Stimulated activated CD8-positive, alpha-beta memory T cell treated with anti-CD3 and anti-CD28 coated beads, Interleukin-15, amount 100 ng/mL, for 1 hour (primary cell): ENCODE measurements around the gene ZNF385A.

Experiments used
- DNase-seq: peaks from one replicate; pipeline ENCODE4 v3.0.0-alpha.2; 2020; ENCODE audit warnings: low read depth

Gene ZNF385A

DNA sequence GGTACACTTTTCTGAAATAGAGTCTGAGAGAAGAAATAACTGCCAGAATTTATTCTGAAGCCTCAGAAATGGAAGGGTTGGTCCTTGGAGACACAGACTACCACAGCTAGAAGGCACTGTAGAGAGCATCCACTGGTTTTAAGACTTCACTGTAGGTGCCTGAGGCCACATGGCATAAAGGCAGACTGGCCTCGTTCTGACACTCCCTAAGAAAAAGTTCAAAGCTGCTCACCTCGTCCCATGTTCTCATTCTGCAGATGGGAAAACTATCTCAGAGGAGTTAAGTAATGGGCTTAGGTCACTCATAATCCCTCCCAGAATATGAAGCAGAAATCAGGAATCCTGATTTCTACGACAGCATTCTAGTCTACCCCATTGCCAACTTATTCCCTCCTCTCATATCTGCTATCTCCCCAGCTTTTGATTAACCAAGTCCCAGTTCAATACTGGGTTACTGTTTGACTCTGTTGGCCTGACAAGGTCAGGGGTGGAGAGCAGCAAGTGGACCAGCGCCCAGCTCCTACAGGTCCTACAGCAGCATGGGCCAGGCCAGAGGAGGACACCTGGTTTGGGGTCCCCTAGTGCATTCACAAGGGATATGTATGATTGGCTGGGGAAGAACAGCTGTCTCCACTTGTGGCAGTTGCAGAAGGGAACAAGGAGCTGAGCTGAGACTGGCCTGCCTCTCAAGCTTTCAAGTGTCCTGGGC, 30.8 kb upstream of the ZNF385A start:
- no peak for DNase-seq

DNA sequence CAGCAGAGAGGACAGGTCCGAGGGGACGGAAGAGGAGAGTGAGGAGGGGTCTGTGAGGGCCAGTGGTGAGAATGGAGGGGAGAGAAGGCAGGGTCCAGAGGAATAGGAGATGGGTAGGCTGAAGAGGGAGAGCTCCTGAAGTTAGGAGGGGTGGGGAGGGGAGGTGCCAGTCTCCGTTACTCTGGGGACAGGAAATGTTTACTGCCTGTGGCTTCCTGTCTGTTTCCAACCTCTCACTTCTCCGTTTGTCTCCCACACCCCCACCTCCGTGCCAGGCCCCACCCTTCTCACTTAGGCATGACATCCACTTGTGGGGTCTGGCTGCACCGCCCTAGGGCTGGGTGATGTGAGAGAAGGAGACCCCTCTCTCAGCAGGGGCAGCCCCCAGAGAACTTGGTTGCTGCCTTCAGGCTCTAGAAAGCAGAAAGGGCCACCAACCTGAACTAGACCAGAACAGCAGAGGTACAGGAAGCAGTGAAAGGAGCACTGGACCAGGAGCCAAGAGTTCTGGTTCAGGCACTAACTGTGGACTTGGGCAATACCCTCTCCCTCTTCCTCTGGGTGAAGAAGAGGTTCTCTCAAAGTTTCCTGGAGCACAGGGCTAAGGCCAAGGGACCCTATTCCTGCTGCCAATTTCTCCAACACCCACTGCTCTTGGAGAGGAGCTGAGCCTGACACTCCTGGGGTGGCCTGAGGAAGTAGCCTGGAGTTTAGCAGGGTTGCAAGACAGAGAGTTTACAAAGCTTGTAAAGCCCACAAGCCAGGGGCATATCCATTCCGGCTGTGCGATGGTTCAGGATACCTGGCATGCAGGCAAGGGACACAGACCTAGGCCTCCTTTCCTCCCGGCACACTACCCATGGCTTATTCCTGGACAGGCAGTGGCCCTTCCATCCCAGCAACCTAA, 29.0 kb upstream of the ZNF385A start:
- peak; percentile 66 for DNase-seq

DNA sequence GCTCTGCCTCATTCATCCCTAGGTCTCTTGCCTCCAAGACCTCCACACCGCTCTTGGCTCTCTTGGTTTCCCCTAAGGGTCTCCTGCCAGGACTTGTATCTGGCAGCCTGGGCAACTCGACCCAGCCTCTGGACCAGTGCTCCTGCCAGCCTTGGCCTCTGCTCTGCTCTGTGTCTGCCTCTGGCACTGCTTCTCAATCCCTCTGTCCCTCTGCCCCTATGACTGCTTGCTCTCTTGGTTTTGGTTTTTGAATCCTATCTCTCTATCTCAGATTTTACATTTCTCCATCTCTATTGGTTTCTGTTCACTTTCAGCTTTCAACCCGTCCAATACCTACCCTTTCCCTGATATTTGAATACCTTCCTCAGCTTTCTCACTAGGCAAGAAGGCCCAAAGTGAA, 28.3 kb upstream of the ZNF385A start:
- DNase-seq = no peak

- no peak for DNase-seq
These were observed 27.8 kb upstream of the ZNF385A start for GRCh38 chr12:54412348-54412747.

DNA sequence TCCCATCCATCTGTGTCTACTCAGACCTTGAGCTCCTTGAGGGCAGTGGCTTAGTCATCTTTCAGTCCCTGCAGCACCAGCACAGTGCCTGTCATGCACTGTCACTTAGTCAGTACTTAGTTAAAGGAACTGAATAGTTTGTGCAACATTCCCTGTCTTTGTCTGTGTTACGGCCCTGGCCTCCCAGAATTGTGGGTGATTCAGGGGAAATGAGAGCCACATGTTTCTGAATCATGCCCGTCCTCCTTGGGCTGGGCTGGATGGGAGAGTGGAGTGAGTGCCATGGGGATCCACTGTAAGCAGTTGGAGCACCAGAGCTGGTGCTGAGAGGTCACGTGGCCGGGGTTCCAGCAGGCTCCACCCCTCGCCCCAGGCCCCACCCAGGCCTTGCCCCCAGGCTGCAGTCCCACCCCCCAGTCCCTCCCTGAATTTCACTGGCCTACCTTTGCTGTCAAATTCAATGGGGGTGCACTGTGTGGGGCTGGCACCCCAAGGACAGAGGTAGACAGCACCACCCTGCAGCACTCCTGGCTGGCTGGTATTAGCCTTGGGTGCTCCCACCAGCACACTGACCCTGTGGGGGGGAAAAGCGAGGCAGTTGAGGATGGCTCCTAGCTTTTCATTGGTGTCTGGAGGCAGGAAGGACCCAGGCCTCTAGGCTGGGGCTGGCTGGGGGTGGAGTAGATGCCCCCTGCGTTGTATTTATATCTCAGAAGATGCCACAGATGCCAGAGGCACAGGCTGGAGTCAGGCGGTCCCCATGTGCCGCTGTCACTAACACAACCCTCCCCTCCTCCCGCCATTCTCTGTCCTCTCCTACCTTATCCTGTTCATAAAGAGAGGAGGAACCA, 27.1 kb upstream of the ZNF385A start:
- no peak for DNase-seq

DNA sequence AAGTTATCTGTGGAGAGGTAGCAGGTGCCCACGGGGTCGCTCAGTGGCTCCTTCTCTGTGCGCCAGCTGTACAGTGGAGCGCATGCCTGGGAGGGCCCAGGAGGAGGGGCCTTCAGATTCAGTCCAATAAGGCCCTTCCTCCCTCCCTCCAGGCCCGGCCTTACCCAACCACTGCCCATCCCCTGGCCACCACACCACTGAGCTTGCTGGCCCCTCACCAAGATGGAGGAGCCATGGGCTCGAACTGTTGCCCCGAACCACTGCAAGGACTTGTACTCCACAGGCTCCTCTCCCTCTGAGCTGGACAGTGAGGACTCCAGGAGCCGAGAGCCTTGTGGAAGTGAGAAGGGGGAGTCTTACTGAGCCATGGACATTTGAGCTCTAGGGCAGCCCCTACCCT, 24.7 kb upstream of the ZNF385A start:
- DNase-seq = no peak

DNA sequence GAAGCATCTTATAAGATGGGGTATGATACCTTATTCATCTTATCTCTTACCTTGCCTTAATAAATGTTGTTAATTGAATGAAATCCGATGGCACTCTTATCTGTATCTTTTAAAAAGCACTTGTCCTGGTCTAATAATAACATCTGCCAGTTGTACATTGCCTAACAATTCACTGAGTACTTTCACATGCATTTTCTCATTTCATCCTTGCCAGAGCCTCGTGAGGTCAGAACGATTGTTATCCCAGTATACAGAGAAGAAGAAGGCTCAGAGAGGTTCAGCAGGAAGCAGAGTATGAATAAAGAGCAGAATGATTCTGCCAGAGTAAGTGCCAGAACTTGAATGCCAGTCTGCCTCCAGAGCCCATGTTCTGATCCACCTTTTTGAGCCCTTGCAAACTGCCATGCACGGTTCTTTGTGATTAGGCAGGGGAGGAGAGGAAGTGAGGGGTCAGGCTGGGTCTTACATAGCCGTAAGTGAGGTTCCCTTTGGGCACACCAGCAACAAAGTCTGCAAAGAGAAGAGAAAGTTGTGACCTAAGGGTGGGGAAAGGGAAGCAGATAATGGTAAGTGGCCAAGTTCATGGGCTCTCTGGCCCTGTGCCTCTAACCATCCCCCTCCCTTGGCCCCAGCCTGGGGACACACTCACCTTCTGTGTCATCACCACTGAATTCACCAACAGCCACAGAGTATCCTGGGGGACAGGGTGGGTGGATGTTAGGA, 22.8 kb upstream of the ZNF385A start:
- DNase-seq = no peak

- DNase-seq = no peak
These were observed 21.0 kb upstream of the ZNF385A start for GRCh38 chr12:54405573-54405972.

GRCh38 chr12:54405106-54405505, 20.6 kb upstream of the ZNF385A start:
- no peak for DNase-seq

DNA sequence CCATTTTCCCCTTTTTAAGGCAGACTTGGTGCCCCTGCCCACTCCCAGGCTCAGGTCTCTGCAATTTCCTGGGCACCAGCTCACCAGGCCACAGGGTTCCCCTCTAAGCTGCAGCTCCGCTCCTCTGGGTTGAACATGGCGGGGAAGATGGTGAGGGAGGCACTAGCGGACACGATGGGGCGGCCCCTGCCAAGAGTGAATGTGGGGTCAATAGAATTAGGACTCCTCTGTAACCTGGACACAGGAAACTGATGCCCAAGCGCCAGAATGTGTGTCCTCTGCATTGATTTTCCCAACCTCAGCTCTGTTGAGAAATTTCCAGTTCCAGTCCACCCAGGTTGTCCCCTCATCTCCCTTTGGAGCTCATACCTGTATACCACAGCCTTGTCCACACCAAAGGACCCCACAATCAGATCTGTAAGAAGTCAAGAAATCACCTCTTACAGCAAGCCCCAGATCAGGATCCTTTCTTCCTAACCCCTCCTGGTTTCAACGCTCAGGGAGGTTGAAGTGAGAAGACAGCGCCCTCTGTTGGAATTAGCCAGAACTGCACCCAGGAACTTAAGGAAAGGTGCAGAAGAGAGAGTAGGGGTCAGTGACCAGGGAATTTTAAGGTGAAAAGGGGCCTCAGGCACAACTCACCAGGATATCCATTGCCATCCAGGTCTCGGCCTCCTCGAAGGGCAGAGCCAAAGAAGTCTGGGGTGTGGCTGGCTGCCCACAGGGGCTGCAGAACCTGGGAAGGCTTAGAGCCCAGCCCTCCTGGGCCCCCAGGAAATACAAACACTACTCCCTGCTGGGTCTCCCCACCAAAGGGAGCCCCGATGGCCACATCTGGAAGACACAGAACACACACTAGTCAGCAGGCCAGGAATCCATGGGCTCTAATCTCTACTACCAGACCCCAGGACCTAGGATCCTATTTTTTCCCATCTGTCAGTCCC, 19.8 kb upstream of the ZNF385A start:
- DNase-seq = peak; percentile 50

- no peak for DNase-seq
These were observed 16.6 kb upstream of the ZNF385A start for GRCh38 chr12:54401119-54401518.

GRCh38 chr12:54398995-54399793, 14.7 kb upstream of the ZNF385A start:
- peak; percentile 85 for DNase-seq

GRCh38 chr12:54398218-54398617, 13.7 kb upstream of the ZNF385A start:
- no peak for DNase-seq

DNA sequence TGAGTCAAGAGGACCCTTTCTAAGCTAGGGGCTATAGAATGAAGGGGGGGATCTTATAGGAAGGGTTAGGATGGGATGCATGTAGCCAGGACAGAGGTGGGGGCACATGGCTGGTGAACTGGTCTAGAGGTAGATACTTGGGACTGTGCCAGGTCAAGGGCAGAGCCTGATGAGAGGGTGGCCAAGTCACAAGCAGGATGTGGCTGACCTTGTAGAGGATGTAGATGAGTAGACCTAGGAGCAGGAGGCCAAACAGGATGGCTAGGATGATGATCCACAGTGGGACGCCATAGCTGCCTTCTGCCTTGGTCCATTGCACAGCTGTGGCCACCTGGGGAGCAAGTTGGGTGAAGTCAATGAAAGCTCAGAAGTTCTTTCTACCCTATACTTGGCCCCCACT, 12.6 kb upstream of the ZNF385A start:
- no peak for DNase-seq

GRCh38 chr12:54395545-54395944, 11.0 kb upstream of the ZNF385A start:
- DNase-seq = no peak

DNA sequence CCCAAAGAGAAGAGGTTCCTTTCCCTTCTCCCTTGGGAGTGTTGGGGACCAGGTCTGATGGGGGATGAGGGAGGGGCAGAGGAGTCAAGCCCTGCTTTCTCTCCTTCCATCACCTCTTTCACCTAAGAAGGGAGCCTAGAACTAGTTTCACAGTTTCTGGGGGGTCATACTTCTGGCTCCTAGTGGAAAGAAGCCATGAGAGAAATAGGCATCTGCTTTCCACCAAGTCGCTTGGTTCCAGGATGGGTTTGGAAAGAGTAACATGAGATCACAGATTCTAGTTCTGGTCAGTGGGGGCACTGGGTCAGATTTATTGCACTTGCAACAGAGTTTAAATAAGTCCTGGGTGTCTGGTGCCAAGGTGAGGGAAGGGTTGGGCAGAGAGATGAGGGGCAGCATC, 10.5 kb upstream of the ZNF385A start:
- no peak for DNase-seq

GRCh38 chr12:54394281-54394719, 9.8 kb upstream of the ZNF385A start:
- DNase-seq = no peak

- DNase-seq = no peak
These were observed 9.2 kb upstream of the ZNF385A start for GRCh38 chr12:54393743-54394142.

DNA sequence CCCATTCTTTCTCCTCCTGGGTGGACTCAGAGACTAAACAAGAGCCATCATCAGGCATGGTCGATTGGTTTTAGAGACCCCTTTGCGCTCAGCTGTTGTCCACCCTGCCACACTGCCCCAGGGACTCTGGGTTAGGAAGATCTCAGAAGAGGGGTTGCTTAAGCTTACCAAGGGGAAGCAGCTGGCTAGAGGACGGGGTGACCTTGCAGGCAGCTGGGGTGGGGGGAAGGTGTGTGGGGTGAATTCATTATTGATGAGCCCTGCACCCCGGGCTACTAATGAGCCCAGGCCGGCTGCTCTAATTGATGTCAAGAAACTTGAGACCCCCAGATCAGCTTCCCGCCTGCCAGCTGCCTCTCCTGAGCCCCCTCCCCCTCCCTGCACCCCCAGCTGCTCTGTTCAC, 8.7 kb upstream of the ZNF385A start:
- no peak for DNase-seq
